ACHN (cell line): ENCODE results near the gene TOPBP1.

Experiments
- DNase-seq: peaks from one replicate; pipeline ENCODE4 v3.0.0-alpha.2; 2015
- in situ Hi-C: cut with HindIII; loops from 2 replicates; pipeline ENCODE4 v1.10.0; 2017; ENCODE audit warnings: low sequenced_read_pairs, low pct_ligation_motif_present, low pct_unique_long_range_greater_than_20kb

Gene TOPBP1

GRCh38 chr3:133633439-133633838, 28.3 kb downstream of the TOPBP1 start:
- DNase-seq, result no peak
- in situ Hi-C loops, result no loop called here

- in situ Hi-C loops, result no loop called here
- DNase-seq, result no peak
Measured at GRCh38 chr3:133629146-133629545, 32.6 kb downstream of the TOPBP1 start.

- in situ Hi-C loops, result no loop called here
- DNase-seq, result no peak
Measured at GRCh38 chr3:133627789-133628188, 34.0 kb downstream of the TOPBP1 start.

- in situ Hi-C loops, result no loop called here
- DNase-seq, result no peak
Measured at GRCh38 chr3:133620066-133620784, 41.5 kb downstream of the TOPBP1 start.

- DNase-seq, result no peak
- in situ Hi-C loops, result no loop called here
Measured at GRCh38 chr3:133611534-133611933, 50.2 kb downstream of the TOPBP1 start.

- in situ Hi-C loops, result no loop called here
- no peak for DNase-seq
Measured at GRCh38 chr3:133610031-133610430, 51.7 kb downstream of the TOPBP1 start.

- in situ Hi-C loops, result no loop called here
- DNase-seq, result no peak
Measured at GRCh38 chr3:133608388-133608787, 53.4 kb downstream of the TOPBP1 start.

- no peak for DNase-seq
- in situ Hi-C loops, result no loop called here
Measured at GRCh38 chr3:133607816-133608215, 53.9 kb downstream of the TOPBP1 start.

GRCh38 chr3:133606902-133607301, 54.8 kb downstream of the TOPBP1 start:
- no peak for DNase-seq
- in situ Hi-C loops, result no loop called here

GRCh38 chr3:133606342-133606741, 55.4 kb downstream of the TOPBP1 start:
- in situ Hi-C loops, result no loop called here
- no peak for DNase-seq

GRCh38 chr3:133600572-133601081, 61.1 kb downstream of the TOPBP1 start:
- no peak for DNase-seq
- in situ Hi-C loops, result no loop called here

- in situ Hi-C loops, result no loop called here
- DNase-seq, result no peak
Measured at GRCh38 chr3:133599280-133599679, 62.5 kb downstream of the TOPBP1 start.

GRCh38 chr3:133598405-133598804, 63.3 kb downstream of the TOPBP1 start:
- DNase-seq, result no peak
- in situ Hi-C loops, result no loop called here

GRCh38 chr3:133595341-133595740, 66.4 kb downstream of the TOPBP1 start:
- DNase-seq, result no peak

GRCh38 chr3:133593243-133593642, 68.5 kb downstream of the TOPBP1 start:
- no peak for DNase-seq
- in situ Hi-C loops, result no loop called here

More at GRCh38 chr3:133595341-133595740, 66.4 kb downstream of the TOPBP1 start:
- in situ Hi-C loops, result no loop called here

GRCh38 chr3:133592843-133593242, 68.9 kb downstream of the TOPBP1 start:
- in situ Hi-C loops, result no loop called here
- DNase-seq, result no peak

GRCh38 chr3:133591271-133591742, 70.4 kb downstream of the TOPBP1 start:
- peak; percentile 75 for DNase-seq
- in situ Hi-C loops, result no loop called here

- in situ Hi-C loops, result no loop called here
- DNase-seq, result no peak
Measured at GRCh38 chr3:133589503-133589902, 72.2 kb downstream of the TOPBP1 start.

GRCh38 chr3:133588784-133589465, 72.8 kb downstream of the TOPBP1 start:
- in situ Hi-C loops, result no loop called here
- no peak for DNase-seq

GRCh38 chr3:133588035-133588434, 73.7 kb downstream of the TOPBP1 start:
- in situ Hi-C loops, result no loop called here
- no peak for DNase-seq
